Right lung (tissue), 5 donors: ENCODE measurements around the gene ELP4. TPM values are rescaled to one million over a fixed set of nuclear protein-coding genes. Genes with fewer than 3 reads are reported as not detected.
A peak's percentile ranks its signal among the peaks of the same experiment; 100 is the strongest.

Source experiments
- DNase-seq, 2 donors: peaks; one replicate each; pipeline ENCODE4 v3.0.0-alpha.2; 2013
- polyA plus RNA-seq, 5 donors: library from polyadenylated mRNA; unstranded; fragments of 120-200 nt; gene quantifications; one replicate each; pipeline versions ENCODE4 v1.2.1 to v1.2.3, GENCODE V29; 2013; ENCODE audit warnings: inconsistent platforms in 1 of 5, low replicate concordance in 1 of 5; ENCODE audit not compliant: insufficient read length in 5 of 5, insufficient read depth in 1 of 5

Gene ELP4
- polyA plus RNA-seq, 5 donors = 18.5 to 28.1 (median 25.5) TPM

DNA sequence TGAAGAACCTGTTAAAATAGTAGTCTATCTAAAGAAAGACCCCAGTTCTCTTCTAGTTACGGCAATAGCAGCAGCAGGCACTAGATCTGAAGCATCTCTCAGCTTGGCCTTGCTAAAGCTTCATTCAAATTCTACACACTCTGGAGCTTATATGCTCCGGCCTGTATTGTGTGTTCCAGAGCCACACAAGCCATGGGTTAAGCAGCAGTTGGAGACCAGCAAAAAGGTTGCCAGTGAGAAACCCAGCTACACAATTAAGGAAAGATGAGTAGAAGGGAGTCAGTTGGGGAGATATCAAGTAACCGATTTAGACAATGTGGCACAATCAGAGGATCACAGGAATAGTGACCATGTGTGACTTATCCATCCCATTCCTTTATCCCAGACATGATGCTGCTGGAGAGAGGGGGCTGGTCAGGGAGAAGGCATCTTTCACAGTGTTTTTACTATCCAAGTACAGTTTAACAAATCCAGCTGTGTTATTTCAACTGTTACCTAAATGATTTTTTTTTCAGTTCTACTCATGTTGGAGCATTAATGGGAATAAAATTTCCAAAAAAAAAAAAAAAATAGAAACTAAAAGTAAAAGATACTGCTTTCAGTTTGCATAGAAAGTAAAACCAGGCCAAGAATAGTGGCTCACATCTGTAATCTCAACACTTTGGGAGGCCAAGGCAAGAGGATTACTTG, 260.6 kb downstream of the ELP4 start:
- peak; percentile 13 to 17 for DNase-seq

GRCh38 chr11:31772412-31772811, 262.8 kb downstream of the ELP4 start:
- no peak for DNase-seq

DNA sequence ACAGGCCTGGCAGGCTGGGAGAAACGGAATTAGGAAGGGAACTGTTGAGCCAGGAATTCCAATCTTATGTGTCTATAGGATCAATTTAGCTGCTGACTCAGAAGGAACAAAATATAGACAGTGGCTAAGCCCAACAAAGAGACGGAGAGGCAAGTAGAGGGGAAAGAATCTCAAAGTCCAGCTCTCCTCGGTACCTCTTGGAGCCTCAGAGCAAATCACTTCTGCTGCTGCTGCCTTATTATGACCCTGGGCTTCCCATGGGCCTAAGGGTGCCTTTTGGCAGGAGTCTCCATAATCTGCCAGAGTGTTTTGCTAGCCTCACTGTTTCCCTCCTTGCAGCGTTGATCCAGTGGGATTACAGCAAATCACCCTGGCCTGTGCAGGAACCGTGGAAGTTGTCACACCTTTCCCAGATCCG, 269.8 kb downstream of the ELP4 start:
- DNase-seq = no peak

DNA sequence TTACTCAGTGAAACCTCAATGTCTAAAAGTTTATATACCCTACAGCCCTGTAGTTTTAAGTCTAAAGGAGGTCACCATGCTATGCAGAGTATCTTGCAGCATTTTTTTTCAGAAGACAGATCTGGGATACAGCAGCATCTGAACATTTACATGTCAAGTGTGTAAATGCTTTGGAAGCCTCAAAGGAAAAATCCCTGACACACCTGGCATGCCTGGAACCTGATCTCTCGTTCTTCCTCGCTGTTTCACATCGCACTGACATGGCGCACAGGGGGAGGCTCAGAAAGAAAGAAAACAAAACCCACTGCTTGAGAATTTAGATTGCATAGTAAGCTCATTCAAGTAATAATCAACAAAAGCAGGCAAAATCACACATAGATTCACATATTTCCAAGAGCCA, 270.5 kb downstream of the ELP4 start:
- no peak for DNase-seq

DNA sequence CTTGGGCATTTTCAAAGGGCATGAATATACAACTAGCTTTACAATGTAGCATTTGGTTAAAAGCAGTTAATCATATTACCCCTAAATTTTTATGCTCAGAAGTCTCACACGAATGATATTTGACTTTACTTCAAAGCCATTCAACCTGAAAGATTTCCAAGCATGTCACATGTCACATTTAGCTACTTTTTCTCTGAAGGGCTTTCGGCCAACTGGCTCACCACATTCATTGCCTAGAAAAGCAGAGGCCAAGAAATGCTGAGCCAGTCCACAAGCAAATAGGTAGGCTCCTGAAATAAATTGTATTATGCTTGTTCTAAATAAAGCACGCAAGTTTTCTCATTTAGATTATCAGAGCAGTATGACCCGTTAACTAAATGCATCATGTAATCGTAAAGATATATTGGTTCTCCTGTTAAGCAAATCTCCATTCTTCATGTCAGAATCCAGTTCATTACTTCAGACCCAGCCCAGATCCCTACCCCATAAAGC, 271.0 kb downstream of the ELP4 start:
- no peak for DNase-seq

GRCh38 chr11:31782257-31782656, 272.7 kb downstream of the ELP4 start:
- DNase-seq = no peak

DNA sequence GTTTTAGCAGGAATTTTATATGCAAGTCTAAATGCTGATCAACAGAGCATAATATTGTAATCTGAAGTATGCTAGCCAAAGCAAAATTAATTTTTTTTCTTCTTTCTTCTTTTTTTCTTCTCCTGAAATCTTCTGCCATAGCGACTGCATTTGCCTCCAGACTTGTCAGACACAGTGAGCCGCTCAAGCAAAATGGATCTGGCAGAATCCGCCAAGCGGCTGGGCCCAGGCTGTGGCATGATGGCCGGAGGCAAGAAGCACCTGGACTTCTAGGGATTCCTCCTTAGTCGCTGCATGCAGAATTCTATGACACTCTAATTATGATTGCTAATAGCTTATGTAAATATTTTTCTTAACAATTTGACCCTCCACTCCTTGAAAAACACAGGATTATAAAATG, 273.7 kb downstream of the ELP4 start:
- no peak for DNase-seq

- DNase-seq = no peak
Observed at GRCh38 chr11:31784611-31785010, 275.0 kb downstream of the ELP4 start.

DNA sequence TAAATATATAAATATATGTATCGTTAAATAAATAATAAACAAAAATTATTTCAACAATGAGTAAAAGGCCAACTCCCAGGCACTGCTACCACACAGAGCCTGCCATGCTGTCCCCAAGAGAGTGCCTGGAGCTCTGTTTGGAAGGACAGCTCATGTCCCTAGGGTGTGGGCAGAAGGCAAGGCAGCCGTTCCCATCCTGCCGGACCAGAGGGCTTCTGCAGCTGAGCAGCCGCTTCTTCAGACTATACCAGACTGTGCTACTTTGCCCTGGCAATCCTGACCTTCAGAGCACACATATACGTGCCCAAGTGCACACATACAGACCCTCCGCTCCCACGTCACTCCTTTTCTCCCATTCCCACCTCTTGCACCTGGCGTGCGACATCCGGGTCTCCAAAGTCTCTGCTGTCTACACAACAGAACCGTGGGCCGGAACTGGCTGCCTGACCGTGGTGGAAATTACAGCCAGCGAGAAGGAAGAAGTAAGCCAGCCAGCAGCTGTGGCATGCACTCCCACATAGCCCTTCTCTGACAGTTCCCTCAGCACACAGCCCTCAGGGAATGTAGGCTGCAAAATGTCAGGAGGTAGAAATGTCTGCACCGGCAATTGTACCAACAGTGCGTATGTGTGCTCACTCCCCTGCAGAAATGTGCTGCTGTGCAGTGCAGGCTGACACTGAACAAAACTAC, 277.6 kb downstream of the ELP4 start:
- no peak for DNase-seq

DNA sequence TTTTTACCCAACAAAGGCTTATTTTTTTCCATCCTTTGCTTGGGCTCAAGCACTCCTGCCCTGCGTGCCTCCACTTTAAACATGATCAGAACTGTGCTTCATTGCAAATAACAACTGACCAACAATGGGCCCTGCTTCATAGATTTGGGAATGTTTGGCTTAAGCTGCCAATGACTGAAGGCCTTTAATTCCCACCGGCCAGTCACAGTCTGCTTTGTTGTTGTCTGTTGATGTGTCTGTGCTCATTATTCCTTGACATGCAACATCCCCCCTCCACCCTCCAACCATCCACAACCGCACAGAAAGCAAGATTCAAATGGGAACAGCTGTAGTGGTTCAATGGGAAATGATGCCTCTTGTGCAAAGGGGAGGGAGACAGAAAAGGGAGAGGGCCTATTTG, 278.5 kb downstream of the ELP4 start:
- DNase-seq = no peak

DNA sequence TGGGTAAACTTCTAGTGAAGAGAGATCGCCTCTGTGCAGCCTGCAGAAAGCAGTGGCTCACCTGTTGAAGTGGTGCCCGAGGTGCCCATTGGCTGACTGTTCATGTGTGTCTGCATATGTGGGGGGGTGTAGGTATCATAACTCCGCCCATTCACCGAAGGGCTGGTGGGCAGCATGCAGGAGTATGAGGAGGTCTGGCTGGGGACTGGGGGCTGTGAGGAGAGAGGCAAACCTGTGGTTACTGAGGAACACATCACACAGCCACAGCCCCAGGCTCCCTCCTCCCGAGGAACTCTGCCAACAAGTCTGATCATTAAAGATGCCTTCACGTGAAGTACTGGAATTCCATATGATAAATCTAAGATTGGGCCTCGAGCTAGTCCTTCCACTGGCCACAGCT, 281.1 kb downstream of the ELP4 start:
- no peak for DNase-seq

GRCh38 chr11:31792036-31792435, 282.5 kb downstream of the ELP4 start:
- no peak for DNase-seq

GRCh38 chr11:31792456-31792855, 282.9 kb downstream of the ELP4 start:
- DNase-seq = no peak

GRCh38 chr11:31793264-31793663, 283.7 kb downstream of the ELP4 start:
- DNase-seq = no peak

DNA sequence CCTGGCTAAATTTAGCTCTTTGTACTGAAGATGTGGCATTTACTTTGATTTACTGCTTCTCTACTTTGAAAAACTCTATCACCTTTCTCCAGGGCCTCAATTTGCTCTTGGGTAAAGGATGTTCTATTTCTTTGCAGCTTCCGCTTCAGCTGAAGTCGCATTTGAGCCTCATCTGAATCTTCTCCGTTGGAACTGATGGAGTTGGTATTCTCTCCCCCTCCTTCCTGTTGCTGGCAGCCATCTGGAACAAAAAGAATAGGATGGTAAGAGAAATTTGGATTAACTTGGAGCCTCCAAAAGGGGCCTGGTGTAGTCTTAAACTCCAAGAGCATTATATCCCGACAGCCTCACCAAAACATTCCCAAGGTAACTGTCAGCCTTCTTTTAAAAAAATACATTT, 285.0 kb downstream of the ELP4 start:
- DNase-seq = no peak

- DNase-seq = no peak
Observed at GRCh38 chr11:31795706-31796498, 286.3 kb downstream of the ELP4 start.

GRCh38 chr11:31796499-31797189, 287.1 kb downstream of the ELP4 start:
- DNase-seq = no peak

DNA sequence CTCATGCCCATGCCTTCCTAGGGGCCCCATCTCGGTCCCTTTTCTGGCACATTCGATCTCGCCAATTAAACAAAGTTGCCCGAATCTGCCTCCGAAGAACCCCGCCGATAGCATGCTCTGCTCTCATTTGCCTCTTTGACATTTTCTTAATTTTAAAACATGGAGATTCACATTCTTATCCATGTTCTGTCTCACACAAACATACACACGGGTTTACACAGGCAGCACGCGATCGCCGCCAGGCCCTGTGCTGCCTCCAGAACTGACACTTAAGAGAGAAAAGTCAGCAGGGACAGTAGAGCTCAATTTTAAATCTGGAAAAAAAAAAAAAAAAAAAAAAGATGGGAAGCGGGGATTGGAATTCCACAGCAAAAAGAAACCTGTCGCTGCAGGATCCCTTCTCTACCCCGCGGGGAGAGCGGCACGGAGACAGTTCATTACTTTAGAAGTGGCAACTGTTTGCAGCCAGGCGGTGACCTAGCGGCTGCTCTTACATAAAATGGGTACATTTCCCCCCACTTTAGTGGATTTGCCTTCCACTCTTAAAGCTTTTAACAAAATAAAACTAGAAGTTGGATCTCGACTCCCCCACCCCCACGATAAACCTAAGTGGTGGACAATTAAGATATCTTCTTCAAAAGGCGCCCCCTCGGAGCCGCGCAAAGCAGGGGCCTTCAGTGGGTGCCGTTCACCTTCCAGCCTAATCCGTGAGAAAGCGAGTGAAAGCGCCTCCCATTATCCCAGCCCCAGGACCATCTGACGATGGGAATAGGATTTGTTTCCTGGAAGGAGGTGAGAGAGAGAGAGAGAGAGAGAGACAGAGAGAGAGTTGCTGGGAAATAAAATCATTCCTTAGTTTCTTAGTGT, 287.9 kb downstream of the ELP4 start:
- DNase-seq = no peak

- no peak for DNase-seq
Observed at GRCh38 chr11:31798057-31798553, 288.5 kb downstream of the ELP4 start.

DNA sequence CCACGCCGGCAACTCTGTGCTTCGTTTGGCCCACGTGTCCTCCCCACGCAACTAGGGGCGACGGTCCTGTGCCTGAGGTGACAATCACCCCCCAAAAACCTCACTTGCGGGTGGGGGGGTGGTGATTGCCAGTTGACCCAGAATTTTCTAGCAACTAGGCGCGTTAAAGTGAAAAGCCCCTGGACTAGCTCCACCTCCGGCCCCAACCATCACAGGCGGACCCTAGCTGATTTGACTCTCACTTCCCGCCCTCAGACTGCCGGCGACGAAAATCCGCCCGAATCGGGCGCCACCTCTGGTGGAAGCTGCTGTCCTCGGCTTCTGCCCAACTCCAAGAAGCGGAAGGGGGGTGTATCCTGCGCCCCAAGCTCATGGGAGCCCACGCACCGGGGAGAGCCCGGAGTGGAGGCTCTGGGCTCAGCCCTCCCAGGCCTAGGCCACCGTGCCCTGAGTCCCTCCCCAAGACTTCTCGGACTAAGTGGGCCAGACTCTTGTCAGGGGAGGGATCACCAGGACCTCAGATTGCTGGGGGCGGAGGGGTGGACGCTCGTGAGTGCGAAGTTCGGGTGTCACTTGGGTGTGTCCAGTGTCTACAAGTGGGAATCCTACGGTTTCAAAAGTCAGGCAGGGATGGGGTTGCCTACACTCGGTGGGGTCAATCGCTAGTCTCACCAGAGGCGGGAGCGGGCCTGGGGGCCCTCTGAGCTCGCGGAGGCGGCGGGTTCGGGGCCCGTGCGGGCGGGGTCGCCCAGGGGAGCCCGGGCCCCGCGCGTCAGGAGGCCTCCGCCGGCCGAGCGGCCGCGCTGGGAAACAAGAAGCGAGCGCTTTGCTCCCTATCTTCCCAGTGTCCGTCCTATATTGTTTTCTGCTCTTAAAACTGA, 289.2 kb downstream of the ELP4 start:
- no peak for DNase-seq
